GM12878 (cell line): ENCODE measurements around the gene RPL22L1.

Experiments
- BCLAF1 ChIP-seq: fragments of 450-650 bp; IDR thresholded peaks from 2 replicates; pipeline ENCODE4 v1.6.1; 2017; ENCODE audit warnings: antibody characterized with exemption, mild to moderate bottlenecking, moderate library complexity
- CEBPB ChIP-seq, 2 experiments: fragments of 150-350 bp in 1 of 2; IDR thresholded peaks; 2 replicates each; pipeline ENCODE4 v1.6.1; 2012 to 2014; ENCODE audit warnings: low read depth in 2 of 2, low read length in 2 of 2, borderline replicate concordance in 1 of 2, inconsistent platforms in 1 of 2
- RELA ChIP-seq: fragments of 450-650 bp; IDR thresholded peaks from 2 replicates; pipeline ENCODE4 v1.8.0; 2014; ENCODE audit warnings: borderline replicate concordance; ENCODE audit not compliant: partially characterized antibody

GRCh38 chr3:170863816-170864215 lies 6.2 kb downstream of the RPL22L1 start:
- TF ChIP-seq CEBPB (IDR thresholded peaks at IDR 0.05; ENCODE audit: borderline replicate concordance in 1 of 2, low read depth in 2 of 2, low read length in 2 of 2) (no peak), RELA (no peak), BCLAF1 (no peak)
